Measurements from ENCODE around the gene DTX2. TPM values are rescaled to one million over a fixed set of nuclear protein-coding genes. Genes with fewer than 3 reads are reported as not detected.

Gene DTX2
- total RNA-seq = 4.2 and 5.3 TPM in 2 replicates

GRCh38 chr7:76461464-76462101 is at the start of gene DTX2:
DTX2 (plus strand) TSS chr7:76461709; CDS start chr7:76480510, 18,801 bp downstream.

GRCh38 chr7:76424413-76425111 is 36.9 kb upstream of the DTX2 start, which contains the start of gene ZP3:
ZP3 (plus strand) TSS chr7:76424950; CDS start chr7:76424965, 15 bp downstream.

GRCh38 chr7:76509931-76510877 is 48.7 kb downstream of the DTX2 start, which contains the start of gene UPK3B:
UPK3B (plus strand) TSS chr7:76510552; CDS start chr7:76510653, 101 bp downstream.

GRCh38 chr7:76543197-76543596 is 81.7 kb downstream of the DTX2 start, which contains the start of gene SPDYE16:
SPDYE16 (minus strand) TSS chr7:76543297; CDS start chr7:76541459, 1,838 bp downstream.

Other genes starting within 250 kb of the DTX2 start
- gene HSPB1, start 159.0 kb upstream of the DTX2 start, total RNA-seq = 37.4 and 77.2 TPM in 2 replicates
- gene YWHAG, start 102.7 kb upstream of the DTX2 start, total RNA-seq = 74.3 and 101 TPM in 2 replicates
- gene SSC4D, start 52.0 kb upstream of the DTX2 start, total RNA-seq = 0.65 and 0.76 TPM in 2 replicates
- gene ZP3, start 36.8 kb upstream of the DTX2 start, total RNA-seq = 0.97 and 1.8 TPM in 2 replicates
- gene UPK3B, start 48.8 kb downstream of the DTX2 start, total RNA-seq = not detected in 2 replicates
- gene SPDYE16, start 81.6 kb downstream of the DTX2 start, total RNA-seq = not detected in 2 replicates
- 0.30 and 0.97 TPM in 2 replicates for gene POMZP3, start 165.6 kb downstream of the DTX2 start, total RNA-seq